GM13977 (cell line): ENCODE data around the gene ATP1B4.
"Not testable (repeated sequence)": the region's sequence is repeated elsewhere in the genome, so short reads cannot be mapped to it uniquely, and the experiment has no call there.

Source experiments
- DNase-seq: peaks from one replicate; pipeline ENCODE4 v3.0.0; 2012; ENCODE audit warnings: low spot score
- CTCF ChIP-seq: IDR thresholded peaks from 2 replicates; pipeline ENCODE4 v1.5.1; 2012; ENCODE audit warnings: mild to moderate bottlenecking, control low read depth; ENCODE audit not compliant: insufficient read depth; ENCODE audit errors: extremely low read depth, missing control alignments
- in situ Hi-C: fragments of 300-500 bp; cut with MboI; formaldehyde crosslinking; loops from one replicate; pipeline ENCODE4 v1.12.0; 2022; ENCODE audit warnings: low sequenced_read_pairs, low pct_unique_long_range_greater_than_20kb, mixed read lengths, inconsistent platforms; ENCODE audit not compliant: unreplicated experiment

The ATP1B4 gene

GRCh38 chrX:120332394-120332793 lies 29.5 kb upstream of the ATP1B4 start:
- no peak for TF ChIP-seq CTCF
- no peak for DNase-seq
- in situ Hi-C loops = no loop called here

- DNase-seq = no peak
Measured at GRCh38 chrX:120334151-120334550, 27.7 kb upstream of the ATP1B4 start.

GRCh38 chrX:120334603-120335002 lies 27.3 kb upstream of the ATP1B4 start:
- in situ Hi-C loops = no loop called here
- TF ChIP-seq CTCF = no peak
- no peak for DNase-seq

More at GRCh38 chrX:120334151-120334550, 27.7 kb upstream of the ATP1B4 start:
- TF ChIP-seq CTCF = no peak
- in situ Hi-C loops = no loop called here

- no peak for TF ChIP-seq CTCF
- in situ Hi-C loops = no loop called here
- DNase-seq = no peak
Measured at GRCh38 chrX:120335289-120335688, 26.6 kb upstream of the ATP1B4 start.

GRCh38 chrX:120336899-120337298 lies 25.0 kb upstream of the ATP1B4 start:
- TF ChIP-seq CTCF = no peak
- DNase-seq = no peak
- in situ Hi-C loops = no loop called here

- in situ Hi-C loops, DNase-seq: not testable (repeated sequence)
Measured at GRCh38 chrX:120344566-120344965, 17.3 kb upstream of the ATP1B4 start.

GRCh38 chrX:120350450-120351138 lies 11.3 kb upstream of the ATP1B4 start:
- in situ Hi-C loops = no loop called here
- TF ChIP-seq CTCF = no peak
- no peak for DNase-seq
